A549 treated with GW870086 at 1 μM for 4 hours (cell line): ENCODE results near the gene APOC3. TPM values are rescaled to one million over a fixed set of nuclear protein-coding genes. Genes with fewer than 3 reads are reported as not detected.

Experiments used
- total RNA-seq: library from RNA; stranded (reverse); fragments of 200-300 nt; extraction: Qiagen RNA extraction; gene quantifications from 5 replicates; pipeline ENCODE4 v1.2.3, GENCODE V29; 2022; ENCODE audit warnings: low read depth

The APOC3 gene
- not detected in 5 replicates for total RNA-seq

DNA sequence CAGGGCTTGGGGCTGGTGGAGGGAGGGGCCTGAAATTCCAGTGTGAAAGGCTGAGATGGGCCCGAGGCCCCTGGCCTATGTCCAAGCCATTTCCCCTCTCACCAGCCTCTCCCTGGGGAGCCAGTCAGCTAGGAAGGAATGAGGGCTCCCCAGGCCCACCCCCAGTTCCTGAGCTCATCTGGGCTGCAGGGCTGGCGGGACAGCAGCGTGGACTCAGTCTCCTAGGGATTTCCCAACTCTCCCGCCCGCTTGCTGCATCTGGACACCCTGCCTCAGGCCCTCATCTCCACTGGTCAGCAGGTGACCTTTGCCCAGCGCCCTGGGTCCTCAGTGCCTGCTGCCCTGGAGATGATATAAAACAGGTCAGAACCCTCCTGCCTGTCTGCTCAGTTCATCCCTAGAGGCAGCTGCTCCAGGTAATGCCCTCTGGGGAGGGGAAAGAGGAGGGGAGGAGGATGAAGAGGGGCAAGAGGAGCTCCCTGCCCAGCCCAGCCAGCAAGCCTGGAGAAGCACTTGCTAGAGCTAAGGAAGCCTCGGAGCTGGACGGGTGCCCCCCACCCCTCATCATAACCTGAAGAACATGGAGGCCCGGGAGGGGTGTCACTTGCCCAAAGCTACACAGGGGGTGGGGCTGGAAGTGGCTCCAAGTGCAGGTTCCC lies at the start of gene APOC3:
Gene APOC3, plus strand, starts transcription at position 383 of the 659 bp plus-strand sequence. CDS start 676 bp downstream, outside the sequence.

DNA sequence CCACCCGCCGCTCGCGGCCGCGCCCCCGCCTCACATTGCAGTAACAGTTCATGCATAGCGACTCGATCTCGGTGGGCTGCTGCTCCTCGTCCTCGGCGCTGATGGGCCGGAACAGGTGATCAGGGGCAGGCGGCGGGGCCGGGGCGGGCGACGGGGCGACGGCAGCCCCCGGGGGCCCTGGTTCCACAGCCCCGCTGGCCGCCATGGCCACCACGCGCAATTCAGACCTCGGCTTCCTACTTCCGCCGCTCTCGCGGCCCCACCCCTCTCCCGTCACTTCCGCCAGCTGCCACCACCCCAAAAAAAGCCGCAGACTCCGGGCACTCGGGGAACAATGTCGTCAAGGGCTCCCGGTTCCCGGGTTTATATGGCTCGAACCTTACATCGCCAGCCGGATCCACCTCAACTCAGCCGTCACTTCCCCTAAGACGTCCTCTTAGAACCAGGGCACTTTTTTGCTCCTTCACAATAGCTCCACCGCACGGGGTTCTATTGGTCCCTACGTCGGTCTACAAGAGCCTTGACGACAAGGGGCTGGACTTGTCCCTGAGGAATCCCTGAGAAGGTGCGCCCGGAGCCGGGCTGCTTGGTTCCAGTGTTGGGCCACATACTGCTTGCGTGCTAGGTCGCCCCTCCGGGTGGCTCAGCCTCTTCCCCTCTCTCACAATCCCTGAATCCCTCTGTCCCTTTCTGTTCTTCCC lies 41.8 kb upstream of the APOC3 start, which contains the start of gene ZPR1:
Gene ZPR1, minus strand, starts transcription at position 238 of the 701 bp plus-strand sequence. Its CDS starts 33 bp downstream, at position 205.

DNA sequence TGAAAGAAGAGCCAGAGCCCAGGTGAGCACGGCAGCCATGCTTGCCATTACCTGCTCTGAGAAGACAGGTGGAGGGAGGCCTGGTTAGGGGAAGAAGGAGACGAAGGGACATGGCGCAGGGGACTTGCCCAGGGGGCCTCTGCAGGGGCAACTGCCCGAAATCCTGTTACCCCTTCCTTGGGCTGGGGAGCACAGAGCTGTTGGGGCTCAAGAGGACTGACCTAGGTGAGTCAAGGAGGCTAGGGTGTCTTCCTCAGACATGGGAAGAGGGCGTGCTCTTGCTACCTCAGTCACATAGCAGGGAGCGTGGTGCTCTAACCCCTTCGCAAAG lies 37.9 kb upstream of the APOC3 start, which contains the start of gene APOA5:
Gene APOA5, minus strand, starts transcription at position 67 of the 331 bp plus-strand sequence. Its CDS starts 19 bp downstream, at position 48.

DNA sequence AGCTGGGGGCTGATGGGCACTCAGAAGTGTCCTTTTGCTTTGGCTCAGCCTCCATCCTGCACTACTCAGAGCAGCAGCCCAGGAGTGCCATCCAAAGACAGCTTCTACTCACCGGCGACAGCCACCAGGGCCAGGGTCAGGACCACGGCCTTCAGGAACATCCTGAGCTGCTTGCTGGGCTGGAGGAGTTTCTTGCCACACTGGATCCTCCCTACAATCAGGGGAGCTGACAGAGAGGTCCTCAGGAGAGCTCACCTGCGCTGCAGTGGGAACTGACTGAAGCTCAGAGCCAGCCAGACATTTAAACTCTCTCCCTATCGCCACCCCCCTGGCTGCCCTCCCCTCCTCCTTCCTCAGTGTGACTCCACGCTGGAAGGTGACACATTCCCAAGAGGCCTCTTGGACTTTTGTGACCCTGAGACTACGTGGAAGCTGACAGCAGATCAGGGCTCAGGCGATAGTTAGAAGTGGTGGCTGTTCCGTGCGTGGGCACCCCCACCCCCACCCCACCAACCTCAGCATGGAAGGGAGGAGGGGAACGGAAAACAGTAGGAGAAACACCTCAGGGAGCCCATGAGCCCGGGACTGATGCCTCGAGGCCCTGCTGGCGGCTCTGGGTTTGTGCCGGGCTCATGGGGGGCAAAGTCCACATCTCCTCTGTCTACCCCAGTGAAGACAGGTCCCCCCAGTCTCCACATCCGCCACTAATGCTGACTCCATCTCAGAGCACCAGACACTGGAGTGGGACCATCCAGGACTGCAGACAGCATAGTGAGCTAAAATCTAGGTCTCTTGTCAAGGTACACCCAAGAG lies 6.5 kb upstream of the APOC3 start, which contains the start of gene APOA4:
Gene APOA4, minus strand, starts transcription at position 274 of the 813 bp plus-strand sequence. Its CDS starts 113 bp downstream, at position 161.

DNA sequence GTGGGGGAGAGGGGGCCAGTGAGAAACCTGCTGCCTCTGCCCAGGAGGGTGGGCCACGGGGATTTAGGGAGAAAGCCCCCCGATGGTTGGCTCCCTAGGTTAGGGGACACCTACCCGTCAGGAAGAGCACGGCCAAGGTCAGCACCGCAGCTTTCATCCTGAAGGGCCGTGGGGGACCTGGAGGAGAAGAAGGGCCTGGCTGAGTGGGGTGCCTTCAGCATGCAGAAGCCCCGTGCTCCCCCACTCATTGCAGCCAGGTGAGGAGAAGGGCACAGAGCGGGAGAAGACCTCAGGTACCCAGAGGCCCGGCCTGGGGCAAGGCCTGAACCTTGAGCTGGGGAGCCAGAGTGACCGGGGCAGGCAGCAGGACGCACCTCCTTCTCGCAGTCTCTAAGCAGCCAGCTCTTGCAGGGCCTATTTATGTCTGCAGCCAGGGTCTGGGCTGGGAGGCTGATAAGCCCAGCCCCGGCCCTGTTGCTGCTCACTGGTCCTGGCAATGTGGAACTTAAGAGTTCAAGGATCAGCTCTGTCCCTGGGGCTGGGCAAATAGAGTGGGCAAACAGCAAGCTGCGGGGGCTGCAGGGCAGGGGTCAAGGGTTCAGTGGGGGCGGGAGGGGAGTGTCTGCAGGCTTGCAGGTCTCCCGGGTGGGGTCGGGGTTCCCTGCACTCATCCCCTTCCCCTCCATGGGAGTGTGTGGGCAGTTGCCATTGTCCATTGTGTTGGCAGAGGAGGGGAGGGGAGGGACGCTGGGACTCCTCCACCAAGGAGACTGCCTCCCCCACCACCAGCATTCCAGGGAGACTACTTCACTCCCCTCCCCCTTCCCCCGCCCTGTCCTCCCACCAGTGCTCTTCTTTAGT lies 7.8 kb downstream of the APOC3 start, which contains the start of gene APOA1:
Gene APOA1, minus strand, starts transcription at position 392 of the 861 bp plus-strand sequence. Its CDS starts 235 bp downstream, at position 157.

Other genes with a start within 250 kb of the APOC3 start
- gene BUD13, start 56.9 kb upstream of the APOC3 start, total RNA-seq, result 10.1 to 13.1 TPM (median 11.0 TPM) in 5 replicates
- 53.6 to 62.8 TPM (median 60.2 TPM) in 5 replicates for gene ZPR1, start 41.9 kb upstream of the APOC3 start, total RNA-seq
- gene APOA5, start 38.0 kb upstream of the APOC3 start, total RNA-seq, result not detected in 5 replicates
- gene APOA4, start 6.6 kb upstream of the APOC3 start, total RNA-seq, result 0.08 TPM in 1 of 5 replicates, not detected in the others
- 0.24 to 0.49 TPM in 2 of 5 replicates, not detected in the others for gene APOA1, start 7.7 kb downstream of the APOC3 start, total RNA-seq